HG02884 (cell line): Measurements from ENCODE around the gene KLHL29.

Experiments used
- ATAC-seq: cut with Tn5 transposase; IDR thresholded peaks from one replicate; pipeline ENCODE4 v1.9.1; 2021; ENCODE audit warnings: mild to moderate bottlenecking, moderate library complexity; ENCODE audit not compliant: unreplicated experiment

KLHL29 gene

DNA sequence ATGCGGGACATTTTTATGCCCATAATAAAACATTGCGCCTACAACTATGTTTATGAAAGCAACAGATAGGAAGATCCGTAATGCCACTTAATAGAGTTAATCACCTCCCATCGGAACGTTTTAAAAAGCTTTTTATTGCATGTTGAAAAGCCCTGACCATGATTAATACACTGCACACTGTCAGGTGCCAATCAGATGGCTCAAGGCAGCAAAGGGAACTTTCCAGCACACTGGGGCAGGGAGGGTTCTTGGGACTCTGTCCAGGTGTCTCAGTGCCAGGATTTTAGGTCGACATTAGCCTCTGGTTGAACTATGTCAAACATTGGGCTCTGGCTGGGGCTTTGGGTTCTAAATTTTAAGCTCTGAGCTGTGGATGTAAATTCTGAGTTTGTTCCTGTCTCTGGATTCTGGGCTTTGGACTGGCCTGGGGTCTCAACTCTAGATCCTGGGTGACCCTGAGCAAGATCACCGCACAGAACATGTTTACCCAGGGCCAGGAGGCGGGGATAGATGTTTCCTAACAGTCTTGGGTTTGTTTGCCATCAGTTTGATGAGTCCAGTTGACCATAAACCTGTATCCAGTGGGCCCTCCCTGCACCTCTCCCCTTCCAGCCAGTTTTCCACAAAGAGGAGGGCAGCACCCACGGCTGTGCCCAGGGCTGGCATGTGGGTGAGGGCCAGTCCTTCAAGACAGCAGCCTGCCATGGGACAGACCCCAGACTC is 279.2 kb downstream of the KLHL29 start:
- ATAC-seq, result no peak

- no peak for ATAC-seq
Observed at GRCh38 chr2:23666241-23666979, 281.4 kb downstream of the KLHL29 start.

DNA sequence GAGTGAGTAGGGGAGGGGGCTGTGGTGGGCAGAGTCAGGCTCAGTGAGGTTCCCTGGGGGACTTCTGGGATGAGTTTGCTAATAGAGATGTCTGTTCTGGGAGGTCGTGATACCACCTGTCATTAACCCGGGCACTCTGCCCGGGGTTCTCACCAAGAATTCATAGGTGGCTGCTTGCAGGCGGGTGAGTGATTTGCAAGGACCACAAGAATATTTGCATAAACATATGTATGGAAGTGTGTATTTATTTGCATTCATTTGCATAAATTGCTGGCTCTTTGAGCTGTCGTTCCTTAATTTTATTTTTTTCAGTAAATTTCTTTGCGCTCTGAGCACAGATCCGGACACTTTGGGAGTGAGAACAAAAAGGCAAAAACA is 282.0 kb downstream of the KLHL29 start:
- ATAC-seq, result no peak

GRCh38 chr2:23668756-23669304 is 283.9 kb downstream of the KLHL29 start:
- no peak for ATAC-seq

GRCh38 chr2:23669413-23670244 is 284.6 kb downstream of the KLHL29 start:
- ATAC-seq, result no peak

- no peak for ATAC-seq
Observed at GRCh38 chr2:23670245-23670592, 285.2 kb downstream of the KLHL29 start.

- no peak for ATAC-seq
Observed at GRCh38 chr2:23673082-23673481, 288.1 kb downstream of the KLHL29 start.

DNA sequence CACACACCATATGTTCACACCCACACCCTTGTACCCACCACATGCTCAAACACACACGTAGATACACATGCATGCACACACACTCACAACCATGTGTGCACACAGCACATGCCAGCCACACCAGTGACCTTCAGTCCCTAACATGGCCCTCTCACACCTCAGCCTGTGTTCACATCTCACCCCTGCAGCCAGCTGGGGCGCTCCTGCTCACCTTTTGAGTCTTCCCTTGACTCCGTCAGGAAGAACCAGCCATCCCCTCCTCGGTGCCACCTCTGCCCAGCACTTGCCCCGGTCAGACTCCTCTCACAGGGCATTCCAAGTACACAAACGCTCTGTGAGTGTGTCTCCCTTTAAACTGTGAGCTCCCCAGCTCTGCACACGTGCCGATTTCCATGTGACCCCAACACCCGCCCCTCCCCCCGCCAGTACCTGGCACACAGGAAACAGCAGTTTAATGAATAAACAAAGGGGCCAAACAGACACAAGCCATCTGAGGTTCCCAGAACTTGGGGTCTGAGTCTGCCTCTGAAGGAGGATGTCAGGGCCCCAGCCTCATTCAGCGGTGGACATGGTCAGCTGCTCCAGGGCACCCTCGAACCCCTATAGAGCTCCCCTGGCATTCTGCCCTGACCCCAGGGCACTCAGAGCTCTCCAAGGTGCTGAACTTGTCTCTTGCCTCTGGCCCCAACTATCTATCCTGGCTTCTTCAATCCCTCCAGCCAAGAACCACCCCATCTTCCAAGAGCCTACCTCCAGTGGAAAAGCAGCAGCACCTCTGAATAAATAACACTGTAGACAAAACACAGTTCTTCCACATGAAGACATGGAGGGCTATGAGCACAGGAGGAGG is 289.1 kb downstream of the KLHL29 start:
- ATAC-seq, result no peak

GRCh38 chr2:23675506-23675905 is 290.5 kb downstream of the KLHL29 start:
- no peak for ATAC-seq

GRCh38 chr2:23677836-23678235 is 292.9 kb downstream of the KLHL29 start:
- ATAC-seq, result no peak

DNA sequence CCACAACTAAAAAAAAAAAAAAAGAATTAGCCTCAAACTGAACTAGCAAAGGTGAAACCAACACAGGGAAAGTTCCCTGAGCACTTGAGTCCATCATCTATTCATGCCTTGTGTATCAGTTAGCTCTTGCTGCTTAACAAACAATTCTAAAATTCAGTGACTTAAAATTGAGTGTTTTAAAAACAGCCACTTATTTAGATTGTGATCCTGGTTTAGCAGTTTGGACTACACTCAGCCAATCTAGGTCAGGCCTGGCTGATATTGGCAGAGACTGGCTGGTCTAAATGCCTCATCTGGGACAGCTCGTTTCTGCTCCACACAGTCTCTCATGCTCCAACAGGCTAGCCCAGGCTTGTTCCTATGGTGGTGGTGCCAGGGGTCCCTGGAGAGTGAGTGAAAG is 294.1 kb downstream of the KLHL29 start:
- no peak for ATAC-seq

GRCh38 chr2:23680951-23681350 is 296.0 kb downstream of the KLHL29 start:
- ATAC-seq, result no peak

DNA sequence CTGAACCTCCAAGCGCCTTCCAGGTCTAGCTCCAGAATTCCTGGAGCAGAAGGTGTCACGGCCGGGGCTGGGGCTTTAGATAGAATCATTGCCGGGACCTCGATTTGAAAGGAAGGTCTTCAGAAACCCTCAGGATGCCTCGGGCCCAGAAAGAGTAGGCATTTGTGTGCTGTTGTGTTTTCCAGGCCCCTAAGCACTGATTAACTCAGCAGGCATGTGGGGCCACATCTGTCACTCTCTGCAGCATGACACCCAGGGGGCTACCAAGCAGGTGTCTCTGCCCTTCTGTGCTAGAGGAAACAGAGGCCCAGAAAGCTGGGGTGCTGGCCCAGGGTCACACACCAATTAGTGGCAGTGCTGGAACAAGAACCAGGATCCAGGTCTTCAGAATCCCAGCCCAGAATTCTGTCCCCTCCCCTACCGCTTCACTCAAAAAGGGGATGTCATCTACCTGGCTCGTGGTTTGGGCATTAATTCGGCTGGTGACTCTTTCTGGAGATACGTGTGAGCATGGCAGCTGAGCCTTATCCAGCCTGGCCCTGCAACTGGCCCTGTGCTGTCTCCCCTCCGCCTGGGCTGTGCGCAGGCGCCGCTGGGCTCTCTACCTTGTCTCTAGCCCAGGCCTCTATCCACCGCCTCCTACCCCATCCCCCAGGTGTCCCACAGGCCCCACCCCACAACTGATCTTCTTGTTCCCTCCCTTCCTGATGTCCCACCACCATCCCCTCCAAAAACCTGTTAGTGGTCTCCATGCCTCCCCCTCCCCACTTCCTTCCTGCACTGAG is 296.6 kb downstream of the KLHL29 start:
- ATAC-seq, result no peak

- no peak for ATAC-seq
Observed at GRCh38 chr2:23682481-23682880, 297.5 kb downstream of the KLHL29 start.

DNA sequence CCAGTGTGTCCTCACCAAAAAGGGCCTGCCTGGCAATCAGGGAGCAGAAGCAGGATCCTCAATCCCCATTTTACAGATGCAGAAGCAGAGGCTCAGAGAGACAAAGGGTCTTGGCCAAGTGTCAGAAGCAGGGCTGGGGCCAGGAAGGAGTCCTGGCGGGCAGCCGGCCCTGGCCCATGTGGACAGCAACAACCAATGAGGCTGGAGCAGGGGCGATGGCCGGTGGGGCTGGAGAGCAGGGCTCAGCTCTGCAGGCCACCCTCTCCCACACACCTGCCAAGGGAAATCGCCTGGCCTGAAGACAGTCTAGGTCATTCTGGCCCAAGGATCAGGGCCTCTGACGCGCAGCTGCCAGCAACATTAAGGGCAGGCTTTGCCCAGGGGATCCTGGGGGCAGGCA is 298.0 kb downstream of the KLHL29 start:
- ATAC-seq, result no peak

DNA sequence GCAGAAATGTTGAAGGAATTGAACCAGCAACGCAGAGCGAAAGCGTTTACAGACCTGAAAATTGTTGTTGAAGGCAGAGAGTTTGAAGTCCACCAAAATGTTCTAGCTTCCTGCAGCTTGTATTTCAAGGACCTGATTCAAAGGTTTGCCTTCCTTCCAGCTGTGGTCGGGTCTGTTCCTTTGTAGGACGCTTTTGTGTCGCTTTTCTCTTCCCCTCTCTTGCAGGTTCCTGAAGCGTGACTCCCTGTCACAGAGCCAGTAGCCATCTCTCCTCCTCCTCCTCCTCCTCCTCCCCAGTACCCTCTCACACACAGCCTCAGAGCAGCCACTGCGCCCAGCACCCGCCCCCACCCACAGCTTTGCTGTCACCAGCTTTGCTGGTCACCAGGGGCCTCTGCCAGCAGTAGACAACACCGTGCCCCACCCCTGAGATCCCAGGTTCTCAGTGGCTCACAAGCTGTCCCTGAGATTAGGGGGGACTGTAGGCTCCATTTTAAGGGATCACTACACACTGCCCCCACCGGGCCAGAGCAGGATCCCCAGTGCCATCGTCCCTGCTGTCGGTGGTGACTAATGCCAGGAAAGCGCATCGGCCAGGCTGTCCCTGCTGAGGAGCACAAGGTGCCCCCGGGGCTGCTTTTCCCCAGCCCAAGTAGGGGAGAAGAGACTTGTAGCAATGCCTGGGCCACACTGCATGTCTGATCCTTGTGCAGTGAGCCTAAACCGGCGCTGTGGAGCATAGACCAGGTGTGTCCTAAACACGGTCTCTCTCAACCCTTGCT is 299.6 kb downstream of the KLHL29 start:
- ATAC-seq, result no peak

DNA sequence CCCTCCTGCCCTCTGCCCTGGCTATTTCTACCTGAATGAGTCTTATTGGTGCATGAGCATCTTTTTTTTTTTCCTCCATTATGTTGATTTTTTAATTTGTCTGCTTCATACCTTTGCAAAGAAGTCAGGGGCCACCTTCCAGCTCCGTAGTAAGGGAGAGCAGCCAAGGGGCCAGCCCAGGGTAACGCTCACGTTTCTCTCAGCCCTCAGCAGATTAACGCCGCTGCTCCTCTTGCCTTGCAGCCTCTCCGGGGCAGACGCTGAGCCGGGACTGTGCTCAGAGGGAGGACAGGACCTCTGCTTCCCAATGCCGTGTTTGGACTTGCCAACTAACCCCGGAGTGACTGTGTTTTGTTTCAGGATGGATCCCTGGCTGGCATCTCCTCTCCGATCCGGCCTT is 300.2 kb downstream of the KLHL29 start:
- no peak for ATAC-seq

DNA sequence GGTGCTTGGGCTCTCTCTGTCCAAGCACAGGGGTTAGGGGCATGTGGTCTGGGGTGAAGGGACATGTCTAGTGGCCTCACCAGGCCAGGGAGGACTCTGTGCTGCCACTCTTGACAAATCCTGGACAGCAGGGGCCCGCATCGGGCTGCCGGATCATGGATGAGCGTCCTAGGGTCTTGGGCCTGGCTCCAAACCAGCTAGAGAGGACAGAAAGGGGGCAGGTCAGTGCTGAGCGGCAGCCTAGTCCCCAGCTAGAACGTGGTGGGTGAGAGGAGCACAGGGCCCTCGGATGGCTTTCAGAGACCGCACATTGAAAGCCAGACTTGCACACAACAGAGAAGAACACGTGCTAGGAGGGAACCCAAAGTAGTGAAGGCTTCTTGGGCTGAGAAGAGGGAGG is 300.7 kb downstream of the KLHL29 start:
- ATAC-seq, result no peak

DNA sequence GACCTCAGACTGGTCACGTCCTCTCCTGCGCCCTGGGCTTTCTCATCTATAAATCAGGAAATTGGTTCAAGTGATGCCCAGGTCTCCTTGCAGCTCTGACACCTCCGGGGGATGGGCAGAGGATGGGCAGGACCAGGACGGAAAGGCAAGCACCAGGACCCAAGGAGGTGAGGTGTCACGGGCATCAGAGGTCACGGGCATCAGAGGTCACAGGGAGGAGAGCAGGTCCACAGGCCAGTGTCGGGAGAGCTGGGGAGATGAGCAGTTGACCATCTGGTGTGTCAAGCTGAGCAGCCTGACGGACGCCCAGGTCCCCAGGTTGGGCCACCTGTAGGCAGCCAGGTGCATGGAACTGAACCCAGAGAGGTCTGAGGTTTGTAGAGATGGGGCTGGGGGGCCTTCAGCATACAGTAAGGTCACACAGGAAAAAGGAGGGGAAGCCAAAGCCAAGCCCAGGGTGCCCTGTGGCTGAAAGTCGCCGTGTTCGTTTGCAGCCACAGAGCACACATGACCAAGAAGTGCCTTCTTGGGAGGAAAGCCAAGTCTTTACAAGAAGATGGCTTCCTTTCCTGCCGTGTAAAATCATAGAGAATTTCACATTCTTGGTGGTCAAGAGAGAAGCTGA is 301.5 kb downstream of the KLHL29 start:
- no peak for ATAC-seq
